Stimulated activated CD8-positive, alpha-beta memory T cell treated with anti-CD3 and anti-CD28 coated beads, Interleukin-7, amount 100 ng/mL, for 1 hour (primary cell): ENCODE data around the gene MIR17HG.
"Not testable (repeated sequence)": the region's sequence is repeated elsewhere in the genome, so short reads cannot be mapped to it uniquely, and the experiment has no call there.

Experiments
- DNase-seq, 2 donors: peaks; one replicate each; pipeline ENCODE4 v3.0.0-alpha.2; 2020; ENCODE audit warnings: low read depth in 2 of 2

The MIR17HG gene

DNA sequence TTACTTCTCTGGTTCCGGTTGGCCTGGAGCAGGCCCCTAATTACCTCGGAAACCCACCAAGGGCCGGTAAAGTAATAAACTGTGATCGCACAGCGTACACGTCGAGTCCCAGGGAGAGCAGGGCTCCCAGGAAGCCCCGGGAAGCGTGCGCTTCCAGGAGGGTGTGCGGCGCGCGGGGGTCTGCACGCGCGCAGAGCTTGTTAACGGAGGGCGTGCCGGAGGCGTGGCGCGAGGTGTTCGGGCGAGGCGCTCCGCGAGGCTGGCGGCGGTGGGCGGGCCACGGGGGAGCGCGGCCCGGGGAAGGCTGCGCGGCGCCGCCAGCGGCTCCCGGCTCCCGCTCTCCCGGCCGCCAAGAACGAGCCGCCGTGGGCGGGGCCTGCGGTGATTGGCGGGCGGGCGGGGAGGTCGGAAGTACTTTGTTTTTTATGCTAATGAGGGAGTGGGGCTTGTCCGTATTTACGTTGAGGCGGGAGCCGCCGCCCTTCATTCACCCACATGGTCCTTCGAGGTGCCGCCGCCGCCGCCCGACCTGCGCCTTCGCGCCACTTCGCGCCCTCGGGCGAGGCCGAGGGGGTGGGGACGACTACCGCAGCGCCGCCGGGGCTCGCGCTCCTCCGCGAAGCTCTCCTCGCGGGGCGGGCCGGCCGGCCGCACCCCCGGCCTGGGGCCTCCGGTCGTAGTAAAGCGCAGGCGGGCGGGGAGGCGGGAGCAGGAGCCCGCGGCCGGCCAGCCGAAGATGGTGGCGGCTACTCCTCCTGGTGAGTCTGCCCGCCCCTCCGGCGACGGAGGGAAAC is at the start of gene MIR17HG:
Gene MIR17HG, plus strand, starts transcription at position 486 of the 794 bp plus-strand sequence.
- DNase-seq = peak; percentile 70 to 72

DNA sequence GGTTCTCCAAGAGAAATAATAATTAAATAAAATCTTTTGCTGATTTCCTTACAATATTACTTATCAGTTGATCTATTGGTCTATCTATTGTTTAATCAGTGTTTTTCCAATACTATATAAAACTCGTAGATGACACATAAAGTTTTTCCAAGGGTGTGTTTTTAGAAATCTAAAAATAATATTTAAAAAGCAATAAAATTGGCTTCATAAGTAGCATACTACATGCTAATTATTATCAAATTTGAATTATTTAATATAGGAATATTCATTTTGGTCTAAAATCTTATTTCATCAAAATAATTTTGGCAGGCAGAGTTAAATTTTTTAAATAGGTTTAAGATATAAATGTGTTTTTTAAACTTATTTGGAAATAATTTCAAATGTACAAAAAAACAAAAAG is 49.4 kb upstream of the MIR17HG start:
- DNase-seq = no peak

DNA sequence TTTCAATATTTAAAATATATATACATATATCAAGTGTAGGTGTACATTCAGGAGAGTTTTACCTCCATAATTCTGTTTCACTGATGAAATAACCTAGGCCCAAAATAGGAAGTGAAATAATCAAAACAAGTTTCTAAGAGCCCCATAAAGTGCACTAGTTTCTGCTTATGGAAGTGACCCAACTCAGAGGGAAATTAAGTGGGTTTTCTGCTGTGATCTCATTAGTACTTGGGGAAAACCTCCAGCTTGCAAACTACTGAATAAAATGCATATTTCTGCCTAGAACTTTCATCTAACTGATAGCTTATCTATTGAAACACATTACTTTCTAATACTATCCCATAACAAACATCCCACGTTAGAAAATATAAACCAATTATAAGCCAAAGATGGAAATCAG is 45.4 kb upstream of the MIR17HG start:
- no peak for DNase-seq

DNA sequence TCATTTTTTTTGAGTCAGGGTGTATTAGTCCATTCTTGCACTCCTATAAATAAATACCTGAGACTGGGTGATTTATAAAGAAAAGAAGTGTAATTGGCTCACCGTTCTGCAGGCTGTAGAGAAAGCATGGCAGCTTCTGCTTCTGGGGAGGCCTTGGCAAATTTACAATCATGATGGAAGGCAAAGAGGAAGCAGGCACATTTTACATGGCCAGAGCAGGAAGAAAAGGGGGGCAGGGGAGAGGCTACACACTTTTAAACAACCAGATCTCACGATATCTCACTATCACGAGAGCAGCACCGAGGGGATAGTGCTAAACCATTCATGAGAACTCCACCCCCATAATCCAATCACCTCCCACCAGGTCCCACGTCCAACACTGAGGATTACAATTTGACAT is 44.5 kb upstream of the MIR17HG start:
- no peak for DNase-seq

DNA sequence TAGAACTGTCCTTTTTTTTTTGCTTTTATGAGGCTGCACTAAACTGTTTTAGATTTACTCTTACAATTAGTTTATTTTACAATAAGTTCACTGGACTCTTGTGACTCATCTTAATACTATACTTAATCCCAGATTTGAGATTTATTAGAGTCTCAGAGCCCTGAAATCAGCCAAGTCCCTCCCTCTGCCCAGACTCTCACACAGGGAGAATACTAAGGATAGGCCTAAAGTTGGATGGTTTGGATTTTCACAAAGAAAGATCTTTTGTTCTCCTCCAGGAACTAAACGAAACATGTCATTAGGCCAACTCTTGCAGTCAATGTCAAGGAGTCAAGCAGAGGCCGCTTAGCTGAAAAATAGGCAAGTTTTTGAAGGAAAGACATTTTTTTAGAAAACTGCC is 42.7 kb upstream of the MIR17HG start:
- no peak for DNase-seq

DNA sequence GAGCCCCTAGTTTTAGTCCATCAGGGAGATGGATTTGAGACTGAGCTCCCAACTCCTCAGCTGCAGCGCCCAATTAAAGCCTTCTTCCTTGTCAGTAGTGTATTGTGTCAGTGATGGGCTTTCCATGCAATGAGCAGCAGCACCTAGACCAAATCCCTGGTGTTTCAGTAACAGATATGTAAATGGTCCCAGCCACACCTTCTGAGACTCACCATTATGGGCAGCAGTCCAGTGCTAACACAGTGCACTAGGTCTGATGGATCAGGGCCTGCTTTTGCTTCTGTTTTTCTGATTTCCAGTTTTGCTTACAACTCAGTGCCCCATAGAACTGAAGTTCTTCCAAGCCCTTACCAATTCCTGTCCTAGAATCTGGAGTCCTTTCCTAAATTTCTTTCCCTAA is 41.8 kb upstream of the MIR17HG start:
- DNase-seq = no peak

DNA sequence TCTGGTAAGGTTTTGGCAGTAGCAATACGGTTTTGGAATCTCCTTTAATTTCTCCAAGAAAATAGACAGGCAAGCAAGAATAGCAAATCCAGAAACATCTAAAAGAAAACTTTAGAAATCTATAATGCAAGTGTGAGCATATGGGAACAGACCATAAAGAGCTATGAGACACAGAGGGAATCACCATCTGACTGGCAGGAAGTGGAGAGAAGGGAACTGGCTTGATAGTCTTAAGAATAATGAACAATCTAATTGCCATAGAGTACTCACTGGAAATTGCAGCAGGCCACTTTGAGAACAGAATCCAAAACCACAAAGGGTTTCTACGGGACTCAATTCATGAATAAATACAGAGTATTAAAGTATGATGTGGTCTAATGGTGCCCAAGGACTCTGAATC is 39.6 kb upstream of the MIR17HG start:
- DNase-seq = no peak

DNA sequence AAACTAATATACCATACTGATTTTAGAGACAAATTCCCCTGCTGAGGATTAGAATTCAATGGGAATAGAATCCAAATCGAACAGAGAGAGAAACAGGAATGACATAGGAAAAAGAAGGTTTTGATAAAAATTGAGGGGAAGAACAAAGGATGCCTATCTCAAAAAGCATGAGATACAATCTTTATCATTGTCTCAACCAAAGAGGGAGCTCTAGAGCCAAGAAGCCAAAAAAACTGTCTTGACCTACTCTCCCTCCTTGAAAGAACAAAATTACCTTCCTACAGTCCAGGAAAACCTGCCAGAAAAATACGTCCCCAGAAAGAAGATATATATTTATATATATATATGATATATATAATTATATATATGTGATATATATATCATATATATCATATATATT is 39.2 kb upstream of the MIR17HG start:
- DNase-seq = no peak

DNA sequence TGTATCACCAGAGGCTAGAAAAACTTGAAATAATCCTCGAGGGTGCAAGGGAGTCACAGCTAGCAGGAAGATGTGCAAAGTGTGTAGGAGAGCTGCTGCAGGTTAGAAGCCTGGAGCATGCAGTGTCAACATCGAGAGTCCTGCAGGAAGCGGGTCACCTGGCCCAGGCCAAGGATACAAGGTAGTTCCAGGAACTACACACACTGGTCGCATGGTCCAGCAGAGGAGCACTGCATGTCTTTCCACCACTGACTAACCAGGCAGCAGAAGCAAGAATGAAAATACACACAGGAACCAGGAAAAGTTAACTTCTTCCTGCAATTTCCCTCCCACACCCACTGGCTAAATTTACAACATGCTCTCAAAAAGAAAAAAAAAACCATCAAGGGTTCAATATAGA is 36.0 kb upstream of the MIR17HG start:
- no peak for DNase-seq

DNA sequence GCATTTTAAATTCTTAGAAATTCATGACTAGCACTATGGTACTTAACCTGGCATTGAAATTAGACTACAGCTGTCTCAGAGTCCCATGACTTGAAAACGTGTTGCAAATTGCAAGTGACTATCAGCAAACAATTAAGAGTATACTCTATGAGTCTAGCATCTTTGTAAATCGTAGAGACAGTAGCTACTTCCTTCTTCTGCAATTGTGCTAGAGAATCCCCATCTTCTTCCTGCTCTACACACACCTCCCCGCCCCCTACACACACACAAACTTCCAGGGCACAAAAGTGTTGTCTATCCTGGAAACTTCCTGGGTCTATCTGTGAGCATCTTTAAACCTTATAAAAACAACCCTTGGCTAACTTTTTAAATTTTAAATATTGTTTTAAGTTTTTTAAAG is 35.2 kb upstream of the MIR17HG start:
- DNase-seq = no peak

DNA sequence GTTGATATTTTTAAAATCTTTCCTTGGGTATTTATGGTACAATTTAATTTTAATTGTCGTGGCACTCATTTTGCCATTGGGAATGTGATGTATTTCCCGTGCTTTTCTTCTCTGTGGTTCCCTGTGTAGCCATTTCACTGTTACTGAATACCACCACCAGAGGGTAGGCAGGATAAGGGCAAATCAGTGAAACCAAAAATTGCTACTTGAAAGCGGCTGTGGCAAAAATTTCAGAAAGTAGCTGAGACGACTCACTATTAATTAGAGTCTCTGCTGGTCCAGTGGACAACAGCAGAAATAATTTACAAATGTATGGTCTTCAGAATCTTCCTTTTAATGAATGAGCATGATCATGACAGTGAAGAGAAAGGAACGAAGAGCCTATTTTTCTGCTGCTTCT is 34.4 kb upstream of the MIR17HG start:
- DNase-seq = no peak

DNA sequence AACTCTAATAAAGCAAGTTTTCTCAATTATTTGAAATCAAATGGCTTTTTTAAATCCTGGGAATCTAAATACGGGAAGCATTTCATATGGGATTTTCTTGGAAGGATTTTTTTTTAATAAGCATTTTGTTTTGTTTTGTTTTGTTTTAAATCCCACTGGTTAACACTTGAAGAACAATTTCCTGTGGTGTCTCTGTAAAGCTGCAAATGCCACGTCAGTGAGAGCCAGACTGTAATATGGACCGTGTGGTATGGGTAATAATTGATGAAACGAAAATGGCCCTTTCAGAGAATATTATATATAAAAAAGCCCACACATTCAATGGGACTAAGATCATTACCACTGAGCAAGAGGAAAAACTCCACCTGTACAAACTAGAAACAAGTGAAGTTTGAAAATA is 33.9 kb upstream of the MIR17HG start:
- no peak for DNase-seq

DNA sequence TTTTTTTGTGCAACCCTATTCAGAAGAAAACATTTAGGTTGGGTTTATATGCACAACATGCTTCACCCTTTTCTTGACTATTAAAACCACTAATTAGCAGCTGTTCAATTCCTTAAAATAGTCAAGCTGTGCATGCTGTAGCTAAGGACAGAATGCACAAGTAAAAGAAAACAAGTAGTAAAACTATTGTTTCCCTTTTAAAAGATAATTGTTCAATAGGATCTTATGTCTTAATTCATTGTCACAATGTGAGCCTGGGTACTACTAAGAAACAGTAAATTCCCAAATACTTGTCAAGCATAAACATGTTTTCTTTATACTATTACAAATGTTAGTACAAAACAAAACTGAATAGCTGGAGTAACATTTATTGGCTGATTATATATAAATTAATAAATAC is 32.6 kb upstream of the MIR17HG start:
- no peak for DNase-seq

DNA sequence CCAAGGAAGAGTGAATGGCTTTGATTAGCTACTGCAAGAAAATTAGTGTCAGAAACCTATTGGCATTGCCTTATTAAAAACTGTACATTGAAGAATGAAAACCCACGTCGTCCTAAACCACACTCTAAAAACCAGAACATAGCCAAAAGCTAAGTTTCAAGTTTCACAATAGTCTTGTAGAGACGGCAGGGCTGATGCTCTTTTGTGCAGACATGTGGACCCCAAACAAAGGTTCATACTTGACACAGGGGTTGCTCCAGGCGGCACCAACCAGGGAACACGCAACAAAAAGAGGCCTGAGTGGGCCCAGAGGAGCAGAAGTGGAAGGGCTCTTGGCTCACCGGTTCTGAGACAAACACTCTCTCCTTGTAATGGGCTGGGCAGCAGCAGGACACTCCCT is 28.6 kb upstream of the MIR17HG start:
- no peak for DNase-seq

DNA sequence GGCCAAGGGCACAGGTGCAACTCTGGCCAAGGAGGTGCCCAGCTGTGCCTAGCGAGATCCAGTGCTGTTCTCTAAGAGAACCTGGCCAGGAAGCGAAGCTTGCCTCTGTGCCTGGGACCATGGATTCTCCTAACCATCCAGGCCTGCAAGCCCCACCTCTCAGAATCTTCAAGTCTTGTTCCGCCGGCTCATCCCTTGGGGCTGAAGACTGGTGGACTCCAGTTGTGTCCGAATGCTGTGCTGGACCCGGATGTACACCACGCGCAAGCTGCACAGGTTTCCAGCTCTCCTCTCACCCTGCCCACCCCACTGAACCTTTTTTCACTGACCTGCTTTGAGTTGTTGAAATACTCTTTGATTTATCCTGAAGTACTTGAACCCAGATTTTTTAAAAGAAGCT is 27.5 kb upstream of the MIR17HG start:
- DNase-seq = no peak

DNA sequence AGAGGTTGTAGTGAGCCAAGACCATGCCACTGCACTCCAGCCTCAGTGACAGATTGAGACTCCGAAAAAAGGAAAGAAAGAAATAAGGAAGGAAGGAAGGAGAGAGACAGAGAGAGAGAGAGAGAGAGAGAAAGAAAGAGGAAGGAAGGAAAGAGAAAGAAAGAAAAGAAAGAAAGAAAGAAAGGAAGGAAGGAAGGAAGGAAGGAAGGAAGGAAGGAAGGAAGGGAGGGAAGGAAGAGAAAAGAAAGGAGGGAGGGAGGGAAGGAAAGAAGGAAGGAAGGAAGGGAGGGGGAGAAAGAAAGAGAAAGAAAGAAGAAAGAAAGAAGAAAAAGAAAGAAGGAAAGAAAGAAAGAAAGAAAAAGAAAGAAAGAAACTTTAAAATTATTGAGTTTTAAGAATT is 26.5 kb upstream of the MIR17HG start:
- DNase-seq = not testable (repeated sequence)

DNA sequence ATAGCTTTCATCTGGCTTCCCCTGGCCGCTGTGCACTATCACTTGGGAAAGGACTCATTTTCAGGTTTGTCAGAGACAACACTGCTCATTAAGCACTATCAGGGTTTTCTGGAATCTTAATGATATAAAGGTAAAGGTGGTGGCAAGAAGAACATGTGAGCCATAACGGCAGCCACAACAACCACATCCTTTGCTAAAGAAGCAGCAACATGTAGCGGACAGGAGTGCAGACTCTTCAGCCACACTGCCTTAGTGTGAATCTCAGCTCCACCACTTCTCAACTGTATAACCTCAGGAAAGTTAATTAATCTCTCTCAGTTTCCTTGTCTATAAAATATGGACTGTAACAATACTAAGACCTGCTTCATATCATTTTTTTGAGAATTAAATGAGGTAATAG is 24.1 kb upstream of the MIR17HG start:
- no peak for DNase-seq

DNA sequence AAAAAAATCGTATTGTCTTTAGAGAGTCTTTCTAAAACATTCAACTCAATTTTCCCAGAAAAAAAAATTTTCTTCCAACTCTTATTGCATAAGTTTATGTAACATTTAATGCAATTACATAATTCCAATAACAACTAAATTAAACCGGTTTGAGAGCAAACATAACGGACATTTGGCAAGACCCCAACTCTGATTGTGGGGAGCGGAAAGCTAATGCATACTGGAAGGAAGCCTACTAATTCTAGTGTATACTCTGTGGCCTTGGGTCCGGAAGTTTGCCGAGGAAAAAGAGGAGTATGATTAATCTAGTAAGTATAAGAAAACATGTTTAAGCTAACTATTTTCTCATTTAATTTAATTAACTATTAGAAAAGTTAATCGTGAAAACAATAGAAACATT is 21.3 kb upstream of the MIR17HG start:
- DNase-seq = no peak

DNA sequence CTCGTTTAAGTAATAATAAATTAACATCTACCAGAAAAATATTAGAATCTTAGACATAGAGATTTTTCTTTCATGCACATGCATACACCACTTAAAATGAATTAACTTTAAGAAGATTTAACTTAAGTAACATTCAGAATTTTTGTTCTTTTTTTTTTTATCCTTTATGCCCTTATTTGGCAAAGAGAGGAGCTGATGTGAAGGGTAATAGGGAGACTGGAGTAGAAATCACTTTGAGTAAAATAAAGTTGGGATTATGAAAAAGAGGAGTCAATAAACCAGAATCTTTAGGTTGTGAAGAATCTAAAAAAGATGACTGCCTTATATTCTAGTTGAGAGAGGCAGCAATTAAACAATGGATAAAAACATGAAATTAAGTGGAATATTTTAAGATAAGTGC is 18.8 kb upstream of the MIR17HG start:
- DNase-seq = no peak

DNA sequence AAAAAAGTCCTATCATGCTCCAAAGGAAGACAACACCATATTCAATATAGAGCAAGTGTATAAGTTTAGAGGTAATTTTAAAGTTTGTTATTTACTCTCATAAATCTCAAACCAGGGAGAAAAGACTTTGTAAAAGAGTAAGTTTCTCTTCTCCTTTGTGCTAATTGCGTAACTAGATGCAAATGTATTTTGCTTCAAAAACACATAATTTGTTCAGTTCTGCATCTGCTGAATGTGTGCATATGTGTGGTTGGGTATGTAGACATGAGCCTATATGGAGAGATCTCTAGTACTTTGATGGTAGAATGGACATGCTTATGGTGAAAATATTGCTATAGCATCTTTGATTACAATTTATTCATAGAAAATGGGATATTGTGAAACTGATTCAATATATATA is 17.8 kb upstream of the MIR17HG start:
- DNase-seq = no peak

DNA sequence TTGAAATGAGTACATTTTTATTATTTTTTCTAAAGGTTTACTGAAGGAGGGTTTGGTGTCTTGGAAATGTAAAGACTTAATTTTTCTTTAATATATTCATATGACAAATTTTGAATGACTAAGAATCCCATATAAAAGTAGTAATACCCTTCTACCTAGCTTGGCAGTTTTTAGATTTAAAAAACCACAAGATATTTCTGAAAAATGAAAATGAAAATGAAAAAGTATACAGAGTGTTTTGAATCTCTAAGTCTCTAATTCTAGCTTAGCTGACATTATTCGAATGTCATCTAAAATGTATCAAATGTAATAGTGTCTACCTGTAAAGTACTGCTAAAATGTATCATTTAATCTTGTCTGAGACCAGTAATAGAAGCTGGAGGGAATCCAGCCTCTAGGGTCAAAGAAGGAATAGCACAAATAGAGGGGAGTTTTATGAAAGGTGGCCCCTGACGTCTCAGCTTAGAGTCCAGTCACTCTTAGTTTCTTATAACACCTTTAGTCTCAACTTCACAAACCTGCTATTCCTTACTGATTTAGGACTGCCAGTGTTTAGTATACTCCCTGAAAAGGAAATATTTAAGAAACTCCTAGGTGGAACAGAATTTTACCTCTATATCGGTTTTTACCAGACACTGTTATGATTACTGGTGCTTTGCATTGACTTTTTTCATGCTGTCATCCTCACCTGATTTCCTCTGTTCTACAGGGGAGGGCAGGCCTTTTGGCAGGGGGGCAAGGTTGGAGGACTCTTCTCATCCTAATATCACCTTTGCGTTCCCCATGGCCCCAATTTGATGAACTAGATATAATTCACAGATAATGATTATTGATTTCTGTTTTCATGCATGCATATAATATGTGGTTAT is 16.2 kb upstream of the MIR17HG start:
- no peak for DNase-seq

DNA sequence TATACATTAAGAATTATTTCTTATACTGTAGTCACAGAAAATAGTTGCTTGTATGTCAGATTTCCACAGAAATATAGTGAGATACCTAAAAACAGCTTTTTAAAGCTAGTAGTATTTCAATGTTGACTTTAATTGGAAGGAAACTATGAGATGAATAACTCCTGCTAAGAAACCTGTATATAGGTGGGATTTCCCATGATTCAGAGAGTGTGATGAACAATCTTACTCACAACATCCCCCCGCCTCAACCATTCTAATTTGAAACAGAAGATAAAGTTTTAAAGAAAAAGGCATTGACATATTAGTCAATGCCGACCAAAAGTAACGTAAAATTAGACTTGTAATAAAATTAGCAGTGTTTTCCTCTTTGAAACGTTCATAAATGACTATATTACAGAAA is 1.4 kb upstream of the MIR17HG start:
- DNase-seq = no peak

DNA sequence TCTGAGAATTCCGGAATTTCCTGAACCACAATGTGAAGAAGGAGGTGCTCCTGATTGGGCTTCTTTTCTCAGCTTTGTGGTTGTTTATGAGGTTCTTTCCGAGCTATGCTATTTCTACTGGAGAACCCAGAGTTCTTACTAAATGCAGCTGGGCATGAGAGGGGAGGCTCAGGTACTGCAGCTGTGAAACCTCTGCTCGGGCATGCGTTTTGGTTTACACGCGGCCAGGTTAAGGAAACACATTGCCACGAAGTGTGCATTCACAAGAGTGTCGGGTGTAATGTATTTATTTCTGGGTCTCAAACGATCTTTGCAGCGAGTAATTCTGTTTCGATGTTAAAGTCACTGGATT is 661 bp upstream of the MIR17HG start:
- no peak for DNase-seq
